Measurements from ENCODE around the gene CSRNP3.

CSRNP3 gene, protein sequence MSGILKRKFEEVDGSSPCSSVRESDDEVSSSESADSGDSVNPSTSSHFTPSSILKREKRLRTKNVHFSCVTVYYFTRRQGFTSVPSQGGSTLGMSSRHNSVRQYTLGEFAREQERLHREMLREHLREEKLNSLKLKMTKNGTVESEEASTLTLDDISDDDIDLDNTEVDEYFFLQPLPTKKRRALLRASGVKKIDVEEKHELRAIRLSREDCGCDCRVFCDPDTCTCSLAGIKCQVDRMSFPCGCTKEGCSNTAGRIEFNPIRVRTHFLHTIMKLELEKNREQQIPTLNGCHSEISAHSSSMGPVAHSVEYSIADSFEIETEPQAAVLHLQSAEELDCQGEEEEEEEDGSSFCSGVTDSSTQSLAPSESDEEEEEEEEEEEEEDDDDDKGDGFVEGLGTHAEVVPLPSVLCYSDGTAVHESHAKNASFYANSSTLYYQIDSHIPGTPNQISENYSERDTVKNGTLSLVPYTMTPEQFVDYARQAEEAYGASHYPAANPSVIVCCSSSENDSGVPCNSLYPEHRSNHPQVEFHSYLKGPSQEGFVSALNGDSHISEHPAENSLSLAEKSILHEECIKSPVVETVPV

GRCh38 chr2:165469417-165469816, at the start of gene CSRNP3:
Gene CSRNP3, plus strand, starts transcription at chr2:165469698. Its CDS starts 125,368 bp downstream, at chr2:165595066.
- no peak for DNase-seq

- DNase-seq = no peak
Observed at GRCh38 chr2:165420231-165420630, 49.3 kb upstream of the CSRNP3 start.

DNA sequence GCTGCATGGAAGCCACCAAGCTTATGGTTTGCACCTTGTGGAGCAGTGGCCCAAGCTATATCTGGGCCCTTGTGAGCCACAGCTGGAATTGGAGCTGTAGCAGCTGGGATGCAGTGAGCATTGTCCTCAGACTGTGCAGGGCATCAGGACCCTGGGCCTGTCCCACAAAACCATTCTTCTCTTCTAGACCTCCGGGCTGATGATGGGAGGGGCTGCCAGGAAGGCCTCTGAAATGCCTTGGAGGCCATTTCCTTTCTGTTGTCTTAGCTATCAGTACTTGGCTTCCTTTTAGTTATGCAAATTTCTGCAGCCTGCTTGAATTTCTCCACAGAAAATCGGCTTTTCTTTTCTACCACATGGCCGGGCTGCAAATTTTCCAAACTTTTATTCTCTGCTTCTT, 46.4 kb upstream of the CSRNP3 start:
- no peak for DNase-seq

- no peak for DNase-seq
Observed at GRCh38 chr2:165425556-165425955, 43.9 kb upstream of the CSRNP3 start.

DNA sequence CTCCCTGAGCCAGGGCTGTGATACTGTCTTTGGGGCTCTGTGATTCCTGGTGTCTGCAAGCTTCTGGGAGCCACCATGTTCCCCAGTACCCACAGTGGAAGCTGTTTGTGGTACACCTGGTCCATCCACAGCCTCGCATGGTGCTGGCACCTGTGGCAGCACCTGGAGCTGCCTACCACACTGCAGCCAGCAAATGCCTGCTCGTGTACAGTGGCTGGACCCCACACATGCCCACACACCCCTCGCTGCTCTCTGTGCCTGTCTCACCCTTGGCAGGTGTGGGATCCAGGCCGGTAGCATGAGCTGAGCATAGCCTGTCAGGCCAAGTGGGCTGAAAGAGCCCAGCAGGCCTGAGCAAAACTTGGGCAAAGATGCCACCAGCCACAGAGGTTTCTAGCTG, 41.8 kb upstream of the CSRNP3 start:
- no peak for DNase-seq

DNA sequence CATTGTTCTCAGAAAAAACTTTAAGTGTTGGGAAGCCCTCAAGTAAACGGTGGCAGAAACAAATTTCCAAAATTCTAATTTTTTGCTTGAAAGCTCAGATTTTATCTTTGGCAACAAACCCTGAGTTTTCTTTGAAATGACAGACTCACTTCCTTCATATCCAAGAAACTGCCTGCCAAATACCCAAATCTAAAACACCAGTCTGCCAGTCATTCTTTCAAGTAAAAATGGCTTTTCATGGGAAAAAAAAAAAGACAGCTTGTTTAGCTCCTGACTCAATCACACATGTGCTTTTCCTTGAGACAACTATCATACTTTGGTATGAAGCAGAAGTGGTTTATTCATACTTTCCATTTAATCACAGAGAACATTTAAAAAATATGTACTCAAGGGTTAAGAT, 40.6 kb upstream of the CSRNP3 start:
- DNase-seq = no peak

DNA sequence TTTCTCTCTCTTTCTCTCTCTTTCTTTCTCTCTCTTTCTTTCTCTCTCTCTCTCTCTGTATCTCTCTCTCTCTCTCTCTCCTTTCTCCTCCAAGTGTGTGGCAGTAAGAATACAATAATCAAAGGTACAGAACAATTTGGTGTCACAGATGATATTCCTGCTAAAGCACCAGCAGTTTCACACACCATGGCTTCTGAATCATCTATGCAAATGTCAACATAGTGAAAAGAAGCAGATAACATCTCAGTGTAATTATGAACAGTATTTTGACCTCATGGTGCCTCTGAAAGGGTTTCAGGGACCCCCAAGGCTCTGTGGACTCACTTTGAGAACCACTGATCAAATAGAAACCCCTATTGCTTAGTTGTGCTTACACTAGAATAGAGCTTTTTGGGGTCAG, 38.5 kb upstream of the CSRNP3 start:
- no peak for DNase-seq

GRCh38 chr2:165432234-165432966, 37.1 kb upstream of the CSRNP3 start:
- no peak for DNase-seq

DNA sequence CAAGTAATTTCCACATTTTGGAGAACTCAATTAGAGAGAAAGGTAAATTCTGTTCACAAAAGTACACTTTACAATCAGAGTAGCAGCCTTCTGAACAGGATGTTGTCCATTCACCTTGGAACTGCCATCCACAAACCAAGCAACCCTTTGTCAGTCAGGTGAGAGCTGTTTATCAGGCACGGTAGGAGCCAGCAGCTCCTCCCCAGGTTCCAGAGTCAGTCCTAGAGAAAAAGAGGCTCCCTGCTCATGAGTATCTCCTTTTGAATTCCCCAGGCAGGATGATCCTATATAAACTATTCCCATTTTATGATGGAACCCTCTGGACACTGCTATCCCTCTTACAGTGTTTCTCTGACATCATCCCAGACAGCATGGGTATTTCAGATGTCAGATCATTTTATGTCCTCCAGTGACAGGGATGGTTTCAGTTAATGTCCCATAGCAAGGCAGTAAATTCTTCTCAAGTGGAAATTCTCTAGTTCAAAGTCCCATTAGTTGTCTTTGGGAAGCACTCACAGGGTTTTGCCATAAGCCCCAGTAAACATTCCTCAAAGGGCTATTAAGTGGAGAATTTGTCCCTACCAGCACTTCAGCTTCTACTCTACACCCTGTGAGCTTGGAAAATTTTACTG, 34.5 kb upstream of the CSRNP3 start:
- no peak for DNase-seq

DNA sequence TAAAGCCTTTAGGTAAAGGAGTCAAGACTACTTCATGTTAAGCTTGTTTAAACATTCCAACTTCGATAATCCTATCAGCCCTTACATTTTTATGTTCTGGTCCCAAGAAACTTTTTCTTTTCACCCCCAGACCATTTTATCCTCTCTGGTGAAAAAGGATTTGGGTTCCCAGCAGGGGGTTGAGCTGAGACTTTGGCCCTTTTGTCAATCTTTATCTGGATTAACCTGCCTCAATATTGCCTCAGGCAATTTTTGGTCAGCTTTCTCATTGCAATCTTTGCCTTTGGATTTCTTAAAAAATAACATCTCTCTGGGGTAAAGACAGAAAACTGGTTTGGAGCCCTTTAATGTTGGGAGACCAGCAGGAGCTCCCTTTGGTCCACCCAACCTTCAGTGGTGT, 33.9 kb upstream of the CSRNP3 start:
- DNase-seq = no peak

DNA sequence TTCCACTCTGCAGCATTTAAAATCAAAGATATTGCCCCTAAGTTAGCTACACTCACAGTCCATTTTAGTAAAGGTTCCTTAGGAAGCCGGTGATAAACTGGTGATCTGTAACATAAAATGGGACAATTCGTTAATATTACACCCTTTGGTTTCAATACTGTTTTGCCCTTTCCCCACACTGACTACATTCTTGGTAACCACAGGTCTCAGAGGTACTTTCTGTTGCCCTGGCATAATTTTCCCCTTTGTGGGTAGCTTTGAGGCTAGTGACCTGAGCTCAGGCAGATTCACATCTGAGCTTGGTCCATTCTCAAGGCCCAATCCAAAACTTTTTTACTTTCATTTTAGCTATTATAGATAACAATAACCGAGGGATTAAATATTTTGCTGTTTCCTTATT, 32.9 kb upstream of the CSRNP3 start:
- no peak for DNase-seq

DNA sequence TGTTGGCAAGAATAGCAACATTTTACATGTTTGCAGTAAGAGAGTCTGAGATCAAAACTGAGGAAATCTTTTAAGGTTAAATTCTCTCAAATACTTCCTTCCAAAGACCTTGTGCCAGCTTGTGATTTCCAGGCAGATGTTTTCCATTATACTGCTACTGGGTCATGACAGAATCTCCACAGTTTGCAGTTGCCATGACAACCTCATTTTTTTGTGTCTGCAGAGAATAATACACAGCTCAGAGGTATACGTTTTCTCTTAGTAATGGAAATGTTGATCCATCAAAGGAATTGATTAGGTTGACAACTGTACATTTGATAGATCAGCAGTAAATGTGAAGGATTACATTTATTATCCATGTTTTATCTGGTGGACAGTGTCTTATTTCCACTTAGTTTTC, 29.1 kb upstream of the CSRNP3 start:
- DNase-seq = no peak

- no peak for DNase-seq
Observed at GRCh38 chr2:165443511-165443910, 26.0 kb upstream of the CSRNP3 start.

- DNase-seq = no peak
Observed at GRCh38 chr2:165448406-165448805, 21.1 kb upstream of the CSRNP3 start.

DNA sequence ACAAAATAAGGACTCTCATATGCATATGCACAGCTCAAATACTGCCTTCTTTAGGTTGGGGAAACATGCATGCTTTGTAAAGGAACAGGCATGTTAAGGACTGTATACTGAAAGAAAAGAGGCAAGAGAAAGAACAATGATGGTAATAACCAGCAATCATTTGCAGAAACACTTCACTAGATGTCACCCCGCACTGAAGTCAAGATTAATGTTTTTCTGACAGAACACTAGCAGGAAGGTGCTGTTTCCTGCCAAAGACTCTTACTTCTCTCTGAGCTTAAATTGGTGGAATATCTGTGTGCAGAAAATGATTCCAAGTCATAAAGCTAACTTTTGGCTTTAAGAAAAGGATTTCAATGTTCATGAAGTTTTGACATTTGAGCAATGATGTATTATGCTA, 19.3 kb upstream of the CSRNP3 start:
- no peak for DNase-seq

GRCh38 chr2:165452327-165452726, 17.2 kb upstream of the CSRNP3 start:
- DNase-seq = no peak

GRCh38 chr2:165453561-165454094, 15.9 kb upstream of the CSRNP3 start:
- no peak for DNase-seq

GRCh38 chr2:165454905-165455304, 14.6 kb upstream of the CSRNP3 start:
- no peak for DNase-seq

DNA sequence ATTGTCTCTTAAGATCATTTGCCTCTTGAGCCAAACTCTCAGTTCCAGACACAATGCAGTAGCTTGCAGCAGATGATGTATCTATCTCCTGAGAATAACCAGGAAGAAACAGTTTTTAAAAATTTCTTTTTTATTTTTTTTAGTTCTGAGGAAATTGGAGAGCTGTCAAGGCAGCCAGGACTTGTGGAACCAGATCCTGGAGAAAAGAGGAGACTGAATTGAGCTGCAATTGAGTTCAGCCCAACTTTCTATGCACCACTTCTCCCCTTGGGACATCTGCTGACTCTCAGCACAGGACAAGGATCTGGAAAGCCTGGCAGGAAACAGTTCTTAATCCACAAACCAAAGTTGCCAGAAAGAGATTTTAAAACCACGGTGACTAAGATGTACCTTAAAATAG, 13.5 kb upstream of the CSRNP3 start:
- no peak for DNase-seq

DNA sequence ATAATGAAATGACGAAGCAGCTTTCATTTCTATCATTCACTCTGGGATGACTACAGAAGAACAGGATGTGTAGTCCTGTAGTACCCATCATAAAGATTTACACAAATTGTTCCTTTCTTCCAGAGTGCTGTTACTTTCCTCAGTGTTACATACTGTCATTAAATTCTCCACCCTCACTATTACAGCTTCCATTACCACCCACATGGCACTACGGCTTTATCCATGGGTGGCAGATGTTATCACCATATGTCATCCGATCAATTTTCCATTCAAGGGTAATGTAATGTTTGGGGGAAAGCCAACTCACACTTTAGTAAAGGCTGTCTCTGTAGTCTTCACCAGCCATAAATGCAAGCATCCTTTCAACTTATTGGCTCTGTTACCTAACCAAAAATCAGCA, 7.1 kb upstream of the CSRNP3 start:
- no peak for DNase-seq

DNA sequence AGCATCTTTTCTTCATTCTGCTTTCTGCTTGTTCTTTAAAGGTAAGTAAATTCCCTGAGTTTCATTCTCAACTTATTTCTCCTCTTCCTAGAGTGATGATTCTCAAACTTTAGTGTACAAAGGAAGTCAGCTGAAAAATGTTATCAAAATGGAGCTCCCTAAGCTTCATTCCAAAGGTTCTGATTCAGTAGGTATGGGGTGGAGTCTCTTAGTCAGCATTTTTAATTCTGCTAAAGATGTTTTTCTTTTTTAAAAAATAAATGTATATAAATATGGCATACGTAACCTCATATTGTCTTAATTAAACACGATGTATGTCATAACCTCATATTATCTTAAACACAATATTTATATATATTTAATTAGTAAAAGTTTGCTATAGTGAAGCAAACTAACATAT, 3.1 kb upstream of the CSRNP3 start:
- no peak for DNase-seq

- no peak for DNase-seq
Observed at GRCh38 chr2:165467921-165468320, 1.6 kb upstream of the CSRNP3 start.

- DNase-seq = no peak
Observed at GRCh38 chr2:165470361-165470760, 863 bp downstream of the CSRNP3 start.
